HCT116 (cell line): ENCODE data around the gene C3orf70. TPM values are rescaled to one million over a fixed set of nuclear protein-coding genes. Genes with fewer than 3 reads are reported as not detected.

Experiments used
- ATAC-seq: fragments of 200-7000 bp; cut with Tn5 transposase; 2 replicates; pipeline ENCODE4 v1.9.1; 2020; ENCODE audit warnings: mild to moderate bottlenecking, moderate library complexity
- BruUV-seq: library from RNA; stranded (reverse); fragments of 400-500 nt; replicated peaks from 2 replicates; lab custom pipeline; 2021; lab: Mats Ljungman, UMichigan
- CTCF ChIA-PET: fragments of 300-600 bp; sonication (Branson Sonifier 250); formaldehyde crosslinking; loops from one replicate; lab custom pipeline; 2021; ENCODE audit warnings: antibody characterized with exemption; lab: Charles Lee
- POLR2A ChIA-PET: fragments of 300-600, 350-600 bp; sonication (Branson Sonifier 250); formaldehyde crosslinking; loops from one replicate; lab custom pipeline; 2021; ENCODE audit warnings: antibody characterized with exemption; lab: Charles Lee
- RAD21 ChIA-PET, 2 experiments: fragments of 300-600 bp; sonication (Branson Sonifier 250); formaldehyde crosslinking; loops; one replicate each; lab custom pipeline; 2023; ENCODE audit warnings: low total read pairs in 2 of 2; ENCODE audit not compliant: uncharacterized antibody in 2 of 2, unreplicated experiment in 2 of 2, low non-redundant PET in 1 of 2; lab: Charles Lee
- DNase-seq: peaks from one replicate; pipeline ENCODE4 v3.0.0-alpha.2; 2010; ENCODE audit warnings: low read depth, low spot score
- H2AFZ ChIP-seq: fragments of 200-600 bp; shearing (Covaris generic), sonication (generic); 2 replicates; pipeline ENCODE4 v1.6.1; 2017; ENCODE audit warnings: low read depth, mixed run types, mixed read lengths, antibody characterized with exemption, low read length; ENCODE audit not compliant: poor library complexity, severe bottlenecking
- H3K27ac ChIP-seq: 2 replicates; pipeline ENCODE4 v1.5.1; 2012; ENCODE audit warnings: low read depth, low read length
- H3K27me3 ChIP-seq: fragments of 200-600 bp; sonication (generic); 2 replicates; pipeline ENCODE4 v1.6.1; 2016; ENCODE audit warnings: mixed run types, low read length, mixed read lengths; ENCODE audit not compliant: insufficient read depth
- H3K36me3 ChIP-seq, 2 experiments: fragments of 200-500 bp in 1 of 2; fragments of 200-600 bp in 1 of 2; sonication (Bioruptor generic) in 1 of 2; sonication (generic) in 1 of 2; 2 replicates each; pipeline versions ENCODE4 v1.5.1 to v1.6.1; 2014 to 2016; ENCODE audit warnings: low read length in 2 of 2, inconsistent platforms in 1 of 2, mixed read lengths in 1 of 2, mixed run types in 1 of 2; ENCODE audit not compliant: insufficient read depth in 2 of 2, control insufficient read depth in 1 of 2
- H3K4me1 ChIP-seq, 2 experiments: fragments of 200-600 bp in 1 of 2; sonication (generic) in 1 of 2; 2 replicates each; pipeline versions ENCODE4 v1.5.1 to v1.6.1; 2012 to 2017; ENCODE audit warnings: low read length in 2 of 2, inconsistent platforms in 1 of 2, mild to moderate bottlenecking in 1 of 2, mixed read lengths in 1 of 2, mixed run types in 1 of 2, moderate library complexity in 1 of 2; ENCODE audit not compliant: insufficient read depth in 2 of 2, control insufficient read depth in 1 of 2
- H3K4me2 ChIP-seq: fragments of 200-600 bp; sonication (generic); 2 replicates; pipeline ENCODE4 v1.6.1; 2017; ENCODE audit warnings: mixed run types, low read length, mixed read lengths
- H3K4me3 ChIP-seq, 2 experiments: fragments of 200-600 bp in 1 of 2; sonication (generic) in 1 of 2; replicated peaks in 1 of 2; 2 replicates each; pipeline ENCODE4 v1.5.1; 2011 to 2016; ENCODE audit warnings: low read length in 2 of 2, control low read depth in 1 of 2, low read depth in 1 of 2, mild to moderate bottlenecking in 1 of 2, mixed read lengths in 1 of 2, mixed run types in 1 of 2
- H3K79me2 ChIP-seq: fragments of 200-600 bp; sonication (generic); 2 replicates; pipeline ENCODE4 v1.6.1; 2017; ENCODE audit warnings: mild to moderate bottlenecking, mixed run types, low read length, moderate library complexity, mixed read lengths; ENCODE audit not compliant: insufficient read depth
- H3K9ac ChIP-seq: fragments of 200-600 bp; sonication (generic); 2 replicates; pipeline ENCODE4 v1.6.1; 2016; ENCODE audit warnings: low read length, mixed read lengths
- H3K9me2 ChIP-seq: fragments of 200-600 bp; sonication (generic), shearing (Covaris generic); 2 replicates; pipeline ENCODE4 v1.6.1; 2017; ENCODE audit warnings: mixed run types, mild to moderate bottlenecking, moderate library complexity; ENCODE audit not compliant: insufficient read depth
- H3K9me3 ChIP-seq, 2 experiments: fragments of 200-500 bp in 1 of 2; fragments of 200-600 bp in 1 of 2; sonication (Bioruptor generic) in 1 of 2; sonication (generic) in 1 of 2; 2 replicates each; pipeline ENCODE4 v1.6.1; 2014 to 2017; ENCODE audit warnings: low read length in 2 of 2, mixed read lengths in 2 of 2, inconsistent platforms in 1 of 2, low read depth in 1 of 2, mild to moderate bottlenecking in 1 of 2, mixed run types in 1 of 2, moderate library complexity in 1 of 2; ENCODE audit not compliant: control insufficient read depth in 1 of 2, insufficient read depth in 1 of 2
- H4K20me1 ChIP-seq: fragments of 200-600 bp; sonication (generic), shearing (Covaris generic); 2 replicates; pipeline ENCODE4 v1.6.1; 2017; ENCODE audit warnings: mixed run types, mild to moderate bottlenecking, moderate library complexity; ENCODE audit not compliant: insufficient read depth
- CEBPB ChIP-seq: IDR thresholded peaks from 2 replicates; pipeline ENCODE4 v1.6.1; 2012; ENCODE audit warnings: low read depth
- EGR1 ChIP-seq: IDR thresholded peaks from 2 replicates; pipeline ENCODE4 v1.6.1; 2012; ENCODE audit warnings: low read depth
- ELF1 ChIP-seq: IDR thresholded peaks from 2 replicates; pipeline ENCODE4 v1.6.1; 2012; ENCODE audit warnings: low read depth, borderline replicate concordance
- FOSL1 ChIP-seq: IDR thresholded peaks from 2 replicates; pipeline ENCODE4 v1.6.1; 2012; ENCODE audit warnings: low read depth
- POLR2A ChIP-seq: IDR thresholded peaks from 2 replicates; pipeline ENCODE4 v1.7.0; 2011; ENCODE audit warnings: borderline replicate concordance; ENCODE audit not compliant: insufficient read depth, insufficient read length; ENCODE audit errors: extremely low read depth
- SIN3A ChIP-seq: IDR thresholded peaks from 2 replicates; pipeline ENCODE4 v1.6.1; 2012; ENCODE audit warnings: low read depth
- SP1 ChIP-seq: IDR thresholded peaks from 2 replicates; pipeline ENCODE4 v1.6.1; 2012; ENCODE audit warnings: low read depth
- SRF ChIP-seq: IDR thresholded peaks from 2 replicates; pipeline ENCODE4 v1.6.1; 2012; ENCODE audit warnings: low read depth
- YY1 ChIP-seq: IDR thresholded peaks from 2 replicates; pipeline ENCODE4 v1.6.1; 2011; ENCODE audit warnings: low read length, low read depth, moderate library complexity, mild to moderate bottlenecking; ENCODE audit not compliant: insufficient replicate concordance; ENCODE audit errors: extremely low read depth
- ZFX ChIP-seq: fragments of 450-650 bp; IDR thresholded peaks from 2 replicates; pipeline ENCODE4 v1.6.1; 2017
- ZNF274 ChIP-seq: fragments of 200-500 bp; sonication (Bioruptor generic); IDR thresholded peaks from 2 replicates; pipeline ENCODE4 v1.6.1; 2014; ENCODE audit warnings: mild to moderate bottlenecking, low read depth, low read length, inconsistent platforms
- intact Hi-C: fragments of 100-400 bp; cut with micrococcal nuclease; formaldehyde crosslinking; loops from 2 replicates; pipeline ENCODE4 v1.10.0; 2022
- total RNA-seq: library from RNA; stranded (reverse); gene quantifications from one replicate; pipeline ENCODE4 v1.2.1, GENCODE V29; 2021; ENCODE audit not compliant: unreplicated experiment
- TF ChIP-seq, protein P1 (sequence below): IDR thresholded peaks from 2 replicates; pipeline ENCODE4 v1.6.1; 2012
- TF ChIP-seq, protein P2 (sequence below): IDR thresholded peaks from 2 replicates; pipeline ENCODE4 v1.6.1; 2012; ENCODE audit warnings: low read depth
- TF ChIP-seq, protein P3 (sequence below), 3 experiments: fragments of 200-600 bp in 1 of 3; sonication (generic) in 1 of 3; IDR thresholded peaks in 2 of 3; conservative IDR thresholded peaks in 1 of 3; 2 replicates each; pipeline ENCODE4 v1.5.1; 2012 to 2017; ENCODE audit warnings: low read depth in 2 of 3, low read length in 2 of 3, antibody characterized with exemption in 1 of 3, borderline replicate concordance in 1 of 3, control low read depth in 1 of 3, mild to moderate bottlenecking in 1 of 3, mixed read lengths in 1 of 3, mixed run types in 1 of 3, moderate library complexity in 1 of 3; ENCODE audit not compliant: insufficient read depth in 1 of 3
- TF ChIP-seq, protein P4 (sequence below): IDR thresholded peaks from 2 replicates; pipeline ENCODE4 v1.6.1; 2012

The C3orf70 gene
- total RNA-seq, 1 experiment from 2014 or later = not detected

DNA sequence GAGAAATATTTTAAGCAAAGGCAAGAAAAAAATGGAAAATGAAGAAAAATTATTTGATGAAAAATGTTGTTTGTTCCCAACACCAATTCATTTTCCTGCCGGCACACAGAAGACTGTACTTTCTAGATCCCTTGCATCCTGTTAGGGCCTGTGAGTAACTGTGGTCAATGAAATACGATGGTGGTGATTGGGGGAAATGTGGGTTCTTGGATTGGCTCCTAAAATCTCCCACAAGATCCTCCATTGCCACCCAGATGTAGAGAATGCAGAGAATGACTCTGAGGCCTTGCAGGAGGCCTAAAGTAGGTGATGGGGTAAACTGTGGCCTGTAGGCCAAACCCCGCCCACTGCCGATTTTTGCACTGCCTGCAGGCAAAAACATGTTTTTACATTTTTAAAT lies 46.3 kb upstream of the C3orf70 start:
- no peaks in the 10 kb centered on the region for H3K27me3 ChIP-seq
- no peak overlapping the region for H3K4me3 ChIP-seq
- H3K79me2 ChIP-seq = no peaks in the 10 kb centered on the region
- intact Hi-C loops = no loop called here
- H3K36me3 ChIP-seq = no peaks in the 10 kb centered on the region
- no TSS peak for BruUV-seq
- no peak for TF ChIP-seq SP1
- TF ChIP-seq SIN3A = no peak
- no peak for TF ChIP-seq YY1
- no peak for TF ChIP-seq SRF
- TF ChIP-seq ELF1 = no peak
- TF ChIP-seq, protein P1, sequence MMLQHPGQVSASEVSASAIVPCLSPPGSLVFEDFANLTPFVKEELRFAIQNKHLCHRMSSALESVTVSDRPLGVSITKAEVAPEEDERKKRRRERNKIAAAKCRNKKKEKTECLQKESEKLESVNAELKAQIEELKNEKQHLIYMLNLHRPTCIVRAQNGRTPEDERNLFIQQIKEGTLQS = no peak
- TF ChIP-seq CEBPB = no peak
- TF ChIP-seq EGR1 = no peak
- RAD21 ChIA-PET = no interaction called here
- POLR2A ChIA-PET = no interaction called here
- H2AFZ ChIP-seq = no peak overlapping the region
- H3K4me1 ChIP-seq = no peaks in the 10 kb centered on the region
- H3K9ac ChIP-seq = no peak overlapping the region
- CTCF ChIA-PET = no interaction called here
- no peak for DNase-seq
- no peaks in the 10 kb centered on the region for H4K20me1 ChIP-seq
- no peaks in the 10 kb centered on the region for H3K9me3 ChIP-seq
- no peak overlapping the region for H3K27ac ChIP-seq
- H3K9me2 ChIP-seq = no peaks in the 10 kb centered on the region
- H3K4me2 ChIP-seq = no peak overlapping the region
- ATAC-seq = no peak

DNA sequence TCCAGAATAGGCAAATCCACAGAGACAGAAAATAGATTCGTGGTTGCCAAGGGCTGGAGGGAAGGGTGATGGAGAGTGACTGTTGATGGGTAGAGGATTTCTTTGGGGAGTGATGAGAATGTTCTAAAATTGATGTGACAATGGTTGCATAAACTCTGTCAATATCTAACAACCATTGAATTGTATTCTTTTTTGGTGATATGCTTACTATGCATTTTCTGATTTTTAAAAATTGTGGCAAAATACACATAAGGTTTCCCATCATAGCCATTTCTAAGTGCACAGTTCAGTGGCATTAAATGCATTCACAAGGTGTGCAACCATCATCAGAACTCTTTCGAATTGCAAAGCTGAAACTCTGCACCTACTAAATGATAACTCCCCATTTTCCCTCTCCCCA lies 44.2 kb upstream of the C3orf70 start:
- Histone ChIP-seq H3K9me2 (no peaks in the 10 kb centered on the region), H3K9ac (no peak overlapping the region), H2AFZ (no peak overlapping the region), H3K79me2 (no peaks in the 10 kb centered on the region), H3K4me2 (no peak overlapping the region), H4K20me1 (no peaks in the 10 kb centered on the region), H3K4me3 (no peak overlapping the region), H3K4me1 (no peaks in the 10 kb centered on the region), H3K27me3 (no peaks in the 10 kb centered on the region), H3K27ac (no peak overlapping the region), H3K9me3 (no peaks in the 10 kb centered on the region), H3K36me3 (no peaks in the 10 kb centered on the region)
- BruUV-seq = no TSS peak
- ChIA-PET POLR2A (no interaction called here), RAD21 (no interaction called here), CTCF (no interaction called here)
- DNase-seq (no peak), ATAC-seq (no peak)
- intact Hi-C loops = no loop called here
- TF ChIP-seq, protein P2, sequence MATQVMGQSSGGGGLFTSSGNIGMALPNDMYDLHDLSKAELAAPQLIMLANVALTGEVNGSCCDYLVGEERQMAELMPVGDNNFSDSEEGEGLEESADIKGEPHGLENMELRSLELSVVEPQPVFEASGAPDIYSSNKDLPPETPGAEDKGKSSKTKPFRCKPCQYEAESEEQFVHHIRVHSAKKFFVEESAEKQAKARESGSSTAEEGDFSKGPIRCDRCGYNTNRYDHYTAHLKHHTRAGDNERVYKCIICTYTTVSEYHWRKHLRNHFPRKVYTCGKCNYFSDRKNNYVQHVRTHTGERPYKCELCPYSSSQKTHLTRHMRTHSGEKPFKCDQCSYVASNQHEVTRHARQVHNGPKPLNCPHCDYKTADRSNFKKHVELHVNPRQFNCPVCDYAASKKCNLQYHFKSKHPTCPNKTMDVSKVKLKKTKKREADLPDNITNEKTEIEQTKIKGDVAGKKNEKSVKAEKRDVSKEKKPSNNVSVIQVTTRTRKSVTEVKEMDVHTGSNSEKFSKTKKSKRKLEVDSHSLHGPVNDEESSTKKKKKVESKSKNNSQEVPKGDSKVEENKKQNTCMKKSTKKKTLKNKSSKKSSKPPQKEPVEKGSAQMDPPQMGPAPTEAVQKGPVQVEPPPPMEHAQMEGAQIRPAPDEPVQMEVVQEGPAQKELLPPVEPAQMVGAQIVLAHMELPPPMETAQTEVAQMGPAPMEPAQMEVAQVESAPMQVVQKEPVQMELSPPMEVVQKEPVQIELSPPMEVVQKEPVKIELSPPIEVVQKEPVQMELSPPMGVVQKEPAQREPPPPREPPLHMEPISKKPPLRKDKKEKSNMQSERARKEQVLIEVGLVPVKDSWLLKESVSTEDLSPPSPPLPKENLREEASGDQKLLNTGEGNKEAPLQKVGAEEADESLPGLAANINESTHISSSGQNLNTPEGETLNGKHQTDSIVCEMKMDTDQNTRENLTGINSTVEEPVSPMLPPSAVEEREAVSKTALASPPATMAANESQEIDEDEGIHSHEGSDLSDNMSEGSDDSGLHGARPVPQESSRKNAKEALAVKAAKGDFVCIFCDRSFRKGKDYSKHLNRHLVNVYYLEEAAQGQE = no peak
- TF ChIP-seq ZFX (no peak), POLR2A (no peak), YY1 (no peak), ELF1 (no peak), FOSL1 (no peak), EGR1 (no peak), SP1 (no peak), ZNF274 (no peak)
- TF ChIP-seq, protein P3, sequence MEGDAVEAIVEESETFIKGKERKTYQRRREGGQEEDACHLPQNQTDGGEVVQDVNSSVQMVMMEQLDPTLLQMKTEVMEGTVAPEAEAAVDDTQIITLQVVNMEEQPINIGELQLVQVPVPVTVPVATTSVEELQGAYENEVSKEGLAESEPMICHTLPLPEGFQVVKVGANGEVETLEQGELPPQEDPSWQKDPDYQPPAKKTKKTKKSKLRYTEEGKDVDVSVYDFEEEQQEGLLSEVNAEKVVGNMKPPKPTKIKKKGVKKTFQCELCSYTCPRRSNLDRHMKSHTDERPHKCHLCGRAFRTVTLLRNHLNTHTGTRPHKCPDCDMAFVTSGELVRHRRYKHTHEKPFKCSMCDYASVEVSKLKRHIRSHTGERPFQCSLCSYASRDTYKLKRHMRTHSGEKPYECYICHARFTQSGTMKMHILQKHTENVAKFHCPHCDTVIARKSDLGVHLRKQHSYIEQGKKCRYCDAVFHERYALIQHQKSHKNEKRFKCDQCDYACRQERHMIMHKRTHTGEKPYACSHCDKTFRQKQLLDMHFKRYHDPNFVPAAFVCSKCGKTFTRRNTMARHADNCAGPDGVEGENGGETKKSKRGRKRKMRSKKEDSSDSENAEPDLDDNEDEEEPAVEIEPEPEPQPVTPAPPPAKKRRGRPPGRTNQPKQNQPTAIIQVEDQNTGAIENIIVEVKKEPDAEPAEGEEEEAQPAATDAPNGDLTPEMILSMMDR (IDR thresholded peaks at IDR 0.05 in 2 of 3, conservative IDR thresholded peaks at IDR 0.05 in 1 of 3; ENCODE audit: borderline replicate concordance in 1 of 3, insufficient read depth in 1 of 3, low read depth in 2 of 3, low read length in 2 of 3) = no peak
- TF ChIP-seq, protein P4, sequence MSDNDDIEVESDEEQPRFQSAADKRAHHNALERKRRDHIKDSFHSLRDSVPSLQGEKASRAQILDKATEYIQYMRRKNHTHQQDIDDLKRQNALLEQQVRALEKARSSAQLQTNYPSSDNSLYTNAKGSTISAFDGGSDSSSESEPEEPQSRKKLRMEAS = no peak
